ENCODE measurements around the gene EGF.

The EGF gene

DNA sequence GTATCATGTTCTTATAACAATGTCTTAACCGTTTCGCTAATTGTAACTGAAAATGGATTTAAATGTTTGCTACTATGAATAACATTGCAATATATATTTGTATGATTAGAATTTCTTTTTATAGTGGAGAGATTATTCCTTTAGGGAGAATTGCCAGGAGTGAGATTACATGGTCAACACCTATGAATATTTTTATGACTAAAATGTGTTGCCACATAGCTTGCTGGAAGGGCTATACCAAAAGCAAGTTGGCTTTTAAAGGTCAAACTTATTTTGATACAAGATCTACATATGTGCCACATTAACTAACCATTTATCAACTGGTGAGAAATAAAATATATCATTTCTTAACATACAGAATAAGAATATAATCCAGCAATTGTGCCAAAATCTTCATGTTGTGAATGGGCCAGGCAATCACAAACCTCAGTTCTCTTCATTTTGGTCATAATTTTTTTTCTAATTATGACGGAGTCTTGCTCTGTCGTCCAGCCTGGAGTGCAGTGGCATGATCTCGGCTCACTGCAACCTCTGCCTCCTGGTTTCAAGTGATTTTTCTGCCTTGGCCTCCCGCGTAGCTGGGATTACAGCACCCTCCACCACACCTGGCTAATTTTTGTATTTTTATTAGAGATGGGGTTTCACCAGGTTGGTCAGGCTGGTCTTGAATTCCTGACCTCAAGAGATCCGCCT lies 10.0 kb upstream of the EGF start:
- H3K36me3 ChIP-seq (ENCODE audit: insufficient read depth, low read length) = no peaks in the 10 kb centered on the region
- H3K9ac ChIP-seq (ENCODE audit: insufficient read length) = no peak overlapping the region
- TF ChIP-seq POLR2AphosphoS5 (IDR thresholded peaks at IDR 0.05; ENCODE audit: borderline replicate concordance, low read depth, low read length) (no peak), FOXP2 (optimal IDR thresholded peaks at IDR 0.05; ENCODE audit: control extremely low read depth, extremely low read length, insufficient read depth) (no peak), EZH2 (IDR thresholded peaks at IDR 0.05) (no peak)
- no peaks in the 10 kb centered on the region for H3K9me3 ChIP-seq (ENCODE audit: low read depth, low read length)
- no peak for DNase-seq (ENCODE audit: low read depth, low spot score)
- H3K4me3 ChIP-seq = no peak overlapping the region
- no peak overlapping the region for H3K27ac ChIP-seq

GRCh38 chr4:109908731-109909130 lies 4.0 kb upstream of the EGF start:
- TF ChIP-seq EZH2 (IDR thresholded peaks at IDR 0.05) (no peak), FOXP2 (optimal IDR thresholded peaks at IDR 0.05; ENCODE audit: control extremely low read depth, extremely low read length, insufficient read depth) (no peak), POLR2AphosphoS5 (IDR thresholded peaks at IDR 0.05; ENCODE audit: borderline replicate concordance, low read depth, low read length) (no peak)
- H3K36me3 ChIP-seq (ENCODE audit: insufficient read depth, low read length) = no peaks in the 10 kb centered on the region
- no peak for DNase-seq (ENCODE audit: low read depth, low spot score)
- no peaks in the 10 kb centered on the region for H3K9me3 ChIP-seq (ENCODE audit: low read depth, low read length)
- no peak overlapping the region for H3K9ac ChIP-seq (ENCODE audit: insufficient read length)
- no peak overlapping the region for H3K4me3 ChIP-seq
- no peak overlapping the region for H3K27ac ChIP-seq

- Histone ChIP-seq H3K9ac (ENCODE audit: insufficient read length) (no peak overlapping the region), H3K27ac (no peak overlapping the region), H3K4me3 (no peak overlapping the region), H3K9me3 (ENCODE audit: low read depth, low read length) (no peaks in the 10 kb centered on the region), H3K36me3 (ENCODE audit: insufficient read depth, low read length) (no peaks in the 10 kb centered on the region)
- TF ChIP-seq EZH2 (IDR thresholded peaks at IDR 0.05) (no peak), FOXP2 (optimal IDR thresholded peaks at IDR 0.05; ENCODE audit: control extremely low read depth, extremely low read length, insufficient read depth) (no peak), POLR2AphosphoS5 (IDR thresholded peaks at IDR 0.05; ENCODE audit: borderline replicate concordance, low read depth, low read length) (no peak)
- DNase-seq (ENCODE audit: low read depth, low spot score) = no peak
Observed at GRCh38 chr4:109910256-109910655, 2.4 kb upstream of the EGF start.

- DNase-seq (ENCODE audit: low read depth, low spot score) = no peak
- Histone ChIP-seq H3K4me3 (peak overlapping the region; percentile 79), H3K9me3 (ENCODE audit: low read depth, low read length) (no peaks in the 10 kb centered on the region), H3K9ac (ENCODE audit: insufficient read length) (peak overlapping the region; percentile 79), H3K27ac (no peak overlapping the region; the same call in 1 of the 2 replicates), H3K36me3 (ENCODE audit: insufficient read depth, low read length) (no peaks in the 10 kb centered on the region)
- TF ChIP-seq FOXP2 (optimal IDR thresholded peaks at IDR 0.05; ENCODE audit: control extremely low read depth, extremely low read length, insufficient read depth) = no peak
- TF ChIP-seq POLR2AphosphoS5 (IDR thresholded peaks at IDR 0.05; ENCODE audit: borderline replicate concordance, low read depth, low read length) = no peak
- no peak for TF ChIP-seq EZH2 (IDR thresholded peaks at IDR 0.05)
Observed at GRCh38 chr4:109913596-109914241, 1.0 kb downstream of the EGF start.

- DNase-seq (ENCODE audit: low read depth, low spot score) = no peak
- Histone ChIP-seq H3K36me3 (ENCODE audit: insufficient read depth, low read length) (no peaks in the 10 kb centered on the region), H3K9ac (ENCODE audit: insufficient read length) (peak overlapping the region; percentile 79), H3K4me3 (peak overlapping the region; percentile 79), H3K27ac (no peak overlapping the region), H3K9me3 (ENCODE audit: low read depth, low read length) (no peaks in the 10 kb centered on the region)
- no peak for TF ChIP-seq FOXP2 (optimal IDR thresholded peaks at IDR 0.05; ENCODE audit: control extremely low read depth, extremely low read length, insufficient read depth)
- no peak for TF ChIP-seq POLR2AphosphoS5 (IDR thresholded peaks at IDR 0.05; ENCODE audit: borderline replicate concordance, low read depth, low read length)
- no peak for TF ChIP-seq EZH2 (IDR thresholded peaks at IDR 0.05)
Observed at GRCh38 chr4:109914322-109914721, 1.6 kb downstream of the EGF start.

DNA sequence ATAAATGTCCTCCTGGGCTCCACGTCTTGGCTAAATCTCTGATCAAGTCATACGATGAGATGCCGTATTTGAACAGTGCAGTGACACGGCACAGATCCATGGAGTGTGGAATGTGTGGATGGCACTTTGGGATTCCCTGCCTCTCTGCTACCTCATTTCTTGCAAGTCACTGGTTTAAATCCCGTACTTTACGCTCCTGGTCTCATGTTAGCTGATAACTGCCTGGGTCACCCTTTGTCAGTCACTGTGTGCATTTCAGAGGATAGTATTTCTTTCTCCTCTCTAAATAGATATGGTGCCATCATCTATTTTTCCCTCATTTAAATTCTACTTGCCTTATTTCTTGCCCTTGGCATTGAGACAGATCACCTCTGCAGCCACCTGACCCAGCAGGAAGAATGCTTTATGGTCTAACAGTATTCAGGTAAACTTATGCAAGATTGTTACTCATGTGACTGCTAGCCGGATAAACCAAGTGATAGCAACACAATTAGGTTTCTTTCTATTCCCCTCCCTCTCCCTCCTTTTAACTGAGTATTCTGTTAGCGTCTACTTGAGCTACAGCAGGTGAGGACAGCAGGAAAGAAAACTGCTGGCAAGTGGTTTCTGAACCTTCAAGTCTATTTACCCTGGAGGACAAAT lies 2.8 kb downstream of the EGF start:
- Histone ChIP-seq H3K36me3 (ENCODE audit: insufficient read depth, low read length) (no peaks in the 10 kb centered on the region), H3K9ac (ENCODE audit: insufficient read length) (peak overlapping the region; percentile 4), H3K4me3 (peak overlapping the region; percentile 79), H3K9me3 (ENCODE audit: low read depth, low read length) (no peaks in the 10 kb centered on the region), H3K27ac (no peak overlapping the region)
- TF ChIP-seq FOXP2 (optimal IDR thresholded peaks at IDR 0.05; ENCODE audit: control extremely low read depth, extremely low read length, insufficient read depth) (no peak), EZH2 (IDR thresholded peaks at IDR 0.05) (no peak)
- DNase-seq (ENCODE audit: low read depth, low spot score) = no peak

DNA sequence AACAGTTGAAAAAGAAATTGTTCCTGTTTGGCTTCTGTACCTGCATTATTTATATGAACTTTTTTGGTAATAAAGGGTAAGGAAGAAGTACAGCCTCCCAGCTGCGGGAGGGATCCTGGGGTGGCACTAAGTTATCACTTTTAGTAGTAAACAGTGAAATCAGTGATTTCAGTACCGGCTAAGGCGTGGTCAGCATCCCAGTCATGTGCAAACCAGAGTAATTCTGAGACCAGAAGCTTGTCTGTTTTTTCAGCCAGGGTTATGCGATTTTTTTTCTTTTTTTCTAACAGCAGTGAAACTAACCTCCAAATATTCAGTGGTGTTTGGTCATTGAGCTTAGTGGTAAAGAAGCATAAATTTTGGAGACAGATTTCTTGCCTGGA lies 3.3 kb downstream of the EGF start:
- TF ChIP-seq POLR2AphosphoS5 (IDR thresholded peaks at IDR 0.05; ENCODE audit: borderline replicate concordance, low read depth, low read length) (no peak), FOXP2 (optimal IDR thresholded peaks at IDR 0.05; ENCODE audit: control extremely low read depth, extremely low read length, insufficient read depth) (no peak), EZH2 (IDR thresholded peaks at IDR 0.05) (no peak)
- Histone ChIP-seq H3K36me3 (ENCODE audit: insufficient read depth, low read length) (no peaks in the 10 kb centered on the region), H3K9me3 (ENCODE audit: low read depth, low read length) (no peaks in the 10 kb centered on the region), H3K4me3 (peak overlapping the region; percentile 79), H3K9ac (ENCODE audit: insufficient read length) (peak overlapping the region; percentile 56), H3K27ac (no peak overlapping the region)
- DNase-seq (ENCODE audit: low read depth, low spot score) = no peak

- DNase-seq (ENCODE audit: low read depth, low spot score) = no peak
- H3K36me3 ChIP-seq (ENCODE audit: insufficient read depth, low read length) = peaks cover 22% of the 10 kb centered on the region
- no peaks in the 10 kb centered on the region for H3K9me3 ChIP-seq (ENCODE audit: low read depth, low read length)
- H3K27ac ChIP-seq = no peak overlapping the region
- no peak overlapping the region for H3K4me3 ChIP-seq
- H3K9ac ChIP-seq (ENCODE audit: insufficient read length) = no peak overlapping the region
- no peak for TF ChIP-seq EZH2 (IDR thresholded peaks at IDR 0.05)
- no peak for TF ChIP-seq FOXP2 (optimal IDR thresholded peaks at IDR 0.05; ENCODE audit: control extremely low read depth, extremely low read length, insufficient read depth)
- TF ChIP-seq POLR2AphosphoS5 (IDR thresholded peaks at IDR 0.05; ENCODE audit: borderline replicate concordance, low read depth, low read length) = no peak
Observed at GRCh38 chr4:109921384-109921808, 8.7 kb downstream of the EGF start.

Data from SK-N-MC (cell line).